ACHN (cell line): ENCODE results near the gene F8.
"Not testable (repeated sequence)": the region's sequence is repeated elsewhere in the genome, so short reads cannot be mapped to it uniquely, and the experiment has no call there.

Experiments used
- DNase-seq: peaks from one replicate; pipeline ENCODE4 v3.0.0-alpha.2; 2015
- in situ Hi-C: cut with HindIII; loops from 2 replicates; pipeline ENCODE4 v1.10.0; 2017; ENCODE audit warnings: low sequenced_read_pairs, low pct_ligation_motif_present, low pct_unique_long_range_greater_than_20kb

Gene F8

GRCh38 chrX:154991476-154991875 lies 31.0 kb downstream of the F8 start:
- DNase-seq, result no peak
- in situ Hi-C loops, result no loop called here

DNA sequence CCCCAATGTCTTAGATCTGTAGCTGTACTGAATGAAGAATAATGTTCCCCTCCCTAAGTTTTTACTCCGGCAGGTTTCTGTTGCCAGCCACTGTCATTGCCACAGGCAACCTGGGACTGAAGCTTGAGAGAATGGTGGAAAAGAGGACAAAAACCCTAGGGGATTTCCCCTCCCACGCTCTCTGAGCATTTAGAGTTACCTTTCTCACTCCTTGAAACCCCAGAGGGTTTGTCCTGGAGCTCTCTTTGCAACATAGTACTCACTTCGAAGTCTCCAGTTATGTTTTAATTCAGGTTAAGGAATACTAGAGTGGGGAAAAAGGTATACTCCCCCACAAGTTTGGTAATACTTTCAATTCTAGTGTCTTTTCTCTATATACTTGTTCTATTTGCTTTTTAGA lies 31.5 kb downstream of the F8 start:
- no peak for DNase-seq

GRCh38 chrX:154990496-154990895 lies 32.0 kb downstream of the F8 start:
- no peak for DNase-seq
- in situ Hi-C loops, result no loop called here

More for the DNA sequence above, 31.5 kb downstream of the F8 start:
- in situ Hi-C loops, result no loop called here

GRCh38 chrX:154988719-154989118 lies 33.8 kb downstream of the F8 start:
- no peak for DNase-seq
- in situ Hi-C loops, result no loop called here

- no peak for DNase-seq
- in situ Hi-C loops, result no loop called here
These were observed 34.6 kb downstream of the F8 start for GRCh38 chrX:154987940-154988339.

DNA sequence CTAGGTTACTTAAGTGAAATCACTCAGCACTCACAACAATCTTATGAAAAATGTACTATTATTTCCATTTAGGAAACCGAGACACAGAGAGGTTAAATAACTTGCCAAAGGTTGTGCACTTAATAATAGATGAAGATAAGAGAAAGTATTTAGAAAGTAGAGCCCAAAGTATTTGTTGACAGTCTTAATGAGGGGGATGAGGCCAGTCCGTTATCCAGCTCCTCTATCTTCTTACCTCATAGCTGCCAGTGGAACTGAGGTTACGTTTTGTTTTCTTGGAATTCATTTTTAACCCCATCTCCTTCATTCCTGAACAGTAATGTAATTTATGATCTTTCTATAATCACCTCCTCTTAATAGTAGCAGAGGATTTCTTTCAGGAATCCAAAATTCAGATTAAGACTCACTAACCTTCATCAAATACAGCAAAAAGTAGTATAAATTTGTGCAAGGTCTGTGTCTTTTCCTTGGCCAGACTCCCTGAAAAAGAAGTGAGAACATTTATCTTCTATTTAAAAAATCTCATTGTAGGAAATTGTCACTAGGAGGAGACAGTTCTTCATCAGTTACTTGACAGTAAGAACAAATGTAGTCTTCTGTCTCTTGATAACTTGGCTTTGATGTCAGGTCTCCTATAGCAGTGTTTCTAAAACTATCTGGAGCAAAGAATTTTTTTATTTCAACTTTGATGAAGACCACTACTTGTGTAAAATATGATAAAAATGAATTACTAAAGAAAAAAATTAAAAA lies 35.5 kb downstream of the F8 start:
- in situ Hi-C loops, result no loop called here

DNA sequence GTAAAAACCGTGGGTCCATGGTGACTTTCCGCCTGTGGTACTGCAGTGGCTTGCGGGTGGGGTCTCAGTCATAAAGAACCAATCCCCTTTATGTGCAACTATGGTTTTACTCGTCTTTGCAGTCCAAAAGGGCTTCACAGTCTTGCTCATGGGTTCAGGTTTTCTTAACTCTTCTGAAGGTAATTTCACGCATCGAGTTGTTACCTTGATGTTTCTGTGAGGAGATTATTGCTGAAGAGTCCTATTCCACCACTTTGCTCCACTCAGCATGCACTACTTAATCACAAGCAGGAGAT lies 41.5 kb downstream of the F8 start:
- DNase-seq, result no peak
- in situ Hi-C loops, result no loop called here

More for the DNA sequence above, 35.5 kb downstream of the F8 start:
- peak; percentile 12 for DNase-seq

GRCh38 chrX:154980330-154981115 lies 42.0 kb downstream of the F8 start:
- peak; percentile 55 for DNase-seq
- in situ Hi-C loops, result no loop called here

DNA sequence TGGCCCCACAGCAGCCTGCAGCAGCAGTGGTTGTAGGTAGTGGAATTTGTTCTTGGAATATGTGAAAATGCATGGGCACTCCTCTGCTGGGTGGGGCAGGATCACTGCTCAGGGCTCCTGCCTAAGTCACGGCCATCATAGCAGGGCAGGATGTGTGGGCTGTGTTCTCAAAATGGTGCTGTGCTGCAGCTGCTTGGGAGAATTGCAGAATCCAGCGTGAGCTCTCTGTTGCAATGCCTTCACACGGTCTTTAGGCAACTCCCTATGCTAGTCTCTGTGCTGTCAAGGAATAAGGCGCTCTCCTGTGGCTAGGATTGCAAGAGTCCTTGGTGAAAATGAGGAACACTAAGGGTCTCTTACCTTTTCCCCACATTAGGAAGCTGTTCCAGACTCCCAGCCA lies 42.9 kb downstream of the F8 start:
- in situ Hi-C loops, result no loop called here
- no peak for DNase-seq

DNA sequence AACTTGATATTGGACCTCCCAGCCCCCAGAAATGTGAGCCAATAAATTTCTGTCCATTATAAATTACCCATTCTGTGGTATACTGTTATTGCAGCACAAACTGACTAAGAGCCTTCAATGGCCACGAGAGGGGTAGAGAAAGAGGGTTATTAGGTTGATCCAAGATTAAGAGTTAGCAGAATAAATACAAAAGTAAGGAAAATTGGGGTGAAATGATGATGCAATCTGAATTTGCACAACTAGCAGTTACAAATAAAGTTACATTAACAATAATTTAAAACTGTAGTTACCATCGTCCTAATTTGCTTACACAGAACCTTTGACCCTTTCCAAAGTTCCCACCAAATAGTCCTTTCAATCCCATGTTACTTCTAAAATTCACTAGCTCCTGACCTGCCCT lies 54.2 kb downstream of the F8 start:
- DNase-seq, result no peak

DNA sequence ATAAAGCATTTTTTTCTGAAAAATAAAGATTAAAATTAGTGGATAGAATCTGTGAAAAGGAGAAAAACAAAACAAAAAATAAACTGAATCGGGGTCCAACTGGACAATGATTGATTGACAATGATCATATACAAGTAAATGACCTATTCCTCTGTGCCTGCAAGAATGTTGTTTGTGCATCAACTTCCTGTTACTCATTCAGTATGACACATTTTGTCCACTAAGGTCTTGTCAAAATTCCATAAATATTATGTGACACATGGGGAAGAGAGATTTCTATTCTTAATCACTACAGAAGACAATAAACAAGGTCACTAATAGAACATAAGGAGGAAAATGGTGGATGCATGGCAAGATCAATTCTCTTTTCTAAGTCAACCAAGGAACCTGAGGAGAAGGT lies 54.9 kb downstream of the F8 start:
- peak; percentile 8 for DNase-seq
- in situ Hi-C loops, result no loop called here

More for the DNA sequence above, 54.2 kb downstream of the F8 start:
- in situ Hi-C loops, result no loop called here

GRCh38 chrX:154961947-154962346 lies 60.6 kb downstream of the F8 start:
- in situ Hi-C loops, result no loop called here
- DNase-seq, result no peak

DNA sequence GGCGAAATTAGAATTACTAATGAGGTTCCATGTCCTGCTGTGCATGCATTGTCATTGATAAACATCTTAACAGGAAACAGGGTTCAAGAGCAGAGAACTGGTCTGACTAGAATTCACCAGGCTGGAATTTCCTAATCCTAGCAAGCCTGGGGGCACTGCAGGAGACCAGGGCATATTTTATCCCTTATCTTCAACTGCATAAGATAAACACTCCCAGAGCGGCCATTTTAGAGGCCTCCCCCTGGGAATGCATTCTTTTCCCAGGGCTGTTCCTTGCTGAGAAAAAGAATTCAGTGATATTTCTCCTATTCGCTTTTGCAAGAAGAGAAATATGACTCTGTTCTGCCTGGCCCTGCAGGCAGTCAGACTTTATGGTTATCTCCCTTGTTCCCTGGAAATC lies 66.7 kb downstream of the F8 start:
- in situ Hi-C loops, result not testable (repeated sequence)

GRCh38 chrX:154939265-154939664 lies 83.3 kb downstream of the F8 start:
- DNase-seq, in situ Hi-C loops: not testable (repeated sequence)

More for the DNA sequence above, 66.7 kb downstream of the F8 start:
- DNase-seq, result not testable (repeated sequence)

DNA sequence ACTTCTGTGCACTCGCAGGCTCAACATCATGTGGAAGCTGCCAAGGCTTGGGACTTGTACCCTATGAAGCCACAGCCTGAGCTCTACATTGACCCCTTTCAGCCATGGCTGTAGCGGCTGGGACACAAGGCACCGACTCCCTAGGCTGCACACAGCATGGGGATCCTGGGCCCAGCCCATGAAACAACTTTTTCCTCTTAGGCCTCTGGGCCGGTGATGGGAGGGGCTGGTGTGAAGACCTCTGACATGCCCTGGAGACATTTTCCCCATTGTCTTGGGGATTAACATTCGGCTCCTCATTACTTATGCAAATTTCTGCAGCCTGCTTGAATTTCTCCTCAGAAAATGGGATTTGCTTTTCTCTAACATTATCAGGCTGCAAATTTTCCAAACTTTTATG lies 97.8 kb downstream of the F8 start:
- in situ Hi-C loops, DNase-seq: not testable (repeated sequence)

DNA sequence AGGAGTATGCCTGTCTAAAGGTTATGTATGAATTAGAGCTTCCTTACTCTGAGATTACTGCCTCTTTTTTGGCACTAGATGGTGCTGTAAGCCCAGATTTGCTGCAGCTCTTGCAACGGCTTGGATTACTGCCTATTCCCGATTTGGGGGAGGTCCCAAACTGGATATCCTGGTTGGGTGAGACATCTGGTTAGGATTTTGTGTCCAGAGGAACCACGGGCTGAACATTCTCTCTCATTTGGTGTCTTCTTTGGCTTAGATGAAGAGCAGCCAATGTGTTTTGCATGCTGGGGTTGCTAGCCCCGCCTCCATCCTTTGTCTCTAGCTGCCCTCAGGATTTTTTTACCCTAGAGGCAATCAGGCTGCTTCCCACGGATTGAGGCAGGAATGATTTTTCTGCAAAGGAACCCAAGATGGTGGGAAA lies 104.5 kb downstream of the F8 start:
- DNase-seq, result peak; percentile 55
- in situ Hi-C loops, result no loop called here

- no peak for DNase-seq
- in situ Hi-C loops, result no loop called here
These were observed 108.5 kb downstream of the F8 start for GRCh38 chrX:154914052-154914451.

DNA sequence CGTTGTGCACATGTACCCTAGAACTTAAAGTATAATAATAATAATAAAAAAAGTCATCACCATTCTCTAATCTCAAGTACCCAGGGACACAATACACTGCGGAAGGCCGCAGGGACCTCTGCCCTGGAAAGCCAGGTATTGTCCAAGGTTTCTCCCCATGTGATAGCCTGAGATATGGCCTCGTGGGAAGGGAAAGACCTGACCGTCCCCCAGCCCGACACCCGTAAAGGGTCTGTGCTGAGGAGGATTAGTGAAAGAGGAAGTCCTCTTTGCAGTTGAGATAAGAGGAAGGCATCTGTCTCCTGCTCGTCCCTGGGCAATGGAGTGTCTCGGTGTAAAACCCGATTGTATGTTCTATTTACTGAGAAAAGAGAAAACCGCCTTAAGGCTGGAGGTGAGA lies 112.0 kb downstream of the F8 start:
- DNase-seq, in situ Hi-C loops: not testable (repeated sequence)

DNA sequence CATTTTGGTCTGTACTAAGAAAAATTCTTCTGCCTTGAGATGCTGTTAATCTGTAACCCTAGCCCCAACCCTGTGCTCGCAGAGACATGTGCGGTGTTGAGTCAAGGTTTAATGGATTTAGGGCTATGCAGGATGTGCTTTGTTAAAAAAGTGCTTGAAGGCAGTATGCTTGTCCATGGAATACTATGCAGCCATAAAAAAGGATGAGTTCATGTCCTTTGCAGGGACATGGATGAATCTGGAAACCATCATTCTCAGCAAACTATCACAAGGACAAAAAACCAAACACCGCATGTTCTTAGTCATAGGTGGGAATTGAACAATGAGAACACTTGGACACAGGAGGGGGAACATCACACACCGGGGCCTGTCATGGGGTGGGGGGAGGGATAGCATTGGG lies 112.5 kb downstream of the F8 start:
- DNase-seq, in situ Hi-C loops: not testable (repeated sequence)

- in situ Hi-C loops, result no loop called here
- no peak for DNase-seq
These were observed 113.7 kb downstream of the F8 start for GRCh38 chrX:154908821-154909220.
